ENCODE results near the gene CACFD1. TPM values are rescaled to one million over a fixed set of nuclear protein-coding genes. Genes with fewer than 3 reads are reported as not detected.
A peak's percentile ranks its signal among the peaks of the same experiment; 100 is the strongest.

CACFD1 gene
- total and polyA plus RNA-seq, 2 of the 4 experiments (the other 2 are of a cell fraction): 2.0 to 6.6 TPM

GRCh38 chr9:133507246-133507965 lies 47.6 kb downstream of the CACFD1 start:
- ATAC-seq (ENCODE audit: low read depth) (no peak), DNase-seq (no peak)
- Histone ChIP-seq H2BK120ac (ENCODE audit: low read depth, low read length) (no peak overlapping the region; the same call in 1 of the 2 replicates), H3K14ac (replicated peaks; ENCODE audit: low read depth, low read length) (no peak overlapping the region), H3K9ac (ENCODE audit: low read depth, low read length) (no peak overlapping the region), H3K79me1 (ENCODE audit: low read depth in 1 of 2, low read length in 2 of 2) (no peaks in the 10 kb centered on the region), H3K4me2 (ENCODE audit: low read depth, low read length) (no peak overlapping the region), H3K4me3 (ENCODE audit: insufficient read depth, low read depth, low read length) (no peak overlapping the region), H2BK20ac (ENCODE audit: low read depth, low read length) (no peak overlapping the region), H4K91ac (ENCODE audit: insufficient read depth, low read depth, low read length) (no peak overlapping the region), H3K27ac (ENCODE audit: insufficient read depth, low read length) (no peak overlapping the region), H2AK5ac (ENCODE audit: low read depth, low read length) (peak overlapping the region; percentile 51), H3K23ac (ENCODE audit: low read depth, low read length) (no peak overlapping the region), H3K18ac (ENCODE audit: low read depth, low read length) (no peak overlapping the region), H2BK5ac (ENCODE audit: low read depth, low read length, poor library complexity, severe bottlenecking) (no peak overlapping the region), H4K5ac (ENCODE audit: low read depth, low read length) (no peak overlapping the region), H4K8ac (ENCODE audit: low read depth in 2 of 2, low read length in 2 of 2) (peak overlapping the region in 1 of 2 experiments; percentile 66; a peak in 2 of 4 replicates), H2AFZ (replicated peaks; ENCODE audit: low read length, poor library complexity) (peak overlapping the region; percentile 88), H3K9me3 (ENCODE audit: control insufficient read depth, insufficient read depth, low read length) (no peaks in the 10 kb centered on the region; the same call in 1 of the 2 replicates), H3K36me3 (ENCODE audit: control insufficient read depth, insufficient read depth, low read length) (no peaks in the 10 kb centered on the region), H3K9me1 (ENCODE audit: insufficient read depth, low read length) (peaks cover 12% of the 10 kb centered on the region; the same call in 1 of the 2 replicates), H3K27me3 (ENCODE audit: control insufficient read depth, insufficient read depth, low read length) (peaks cover 15% of the 10 kb centered on the region; the same call in 1 of the 2 replicates), H3K56ac (ENCODE audit: extremely low read depth, insufficient read depth, low read length) (no peak overlapping the region), H2AK9ac (replicated peaks; ENCODE audit: low read depth, low read length, poor library complexity) (peak overlapping the region; percentile 85), H2BK15ac (ENCODE audit: low read depth, low read length) (no peak overlapping the region), H3K4me1 (ENCODE audit: control insufficient read depth, insufficient read depth, low read length) (peaks cover 10% of the 10 kb centered on the region; the same call in 1 of the 2 replicates), H3K4ac (ENCODE audit: low read depth, low read length) (peak overlapping the region; percentile 31; the same call in 1 of the 2 replicates), H4K20me1 (ENCODE audit: insufficient read depth, low read length) (peaks cover 3% of the 10 kb centered on the region; the same call in 1 of the 2 replicates)
- CTCF ChIA-PET: no interaction called here
- in situ Hi-C loops (cut with MboI; ENCODE audit: low sequenced_read_pairs): no loop called here
- intact Hi-C loops (cut with micrococcal nuclease): no loop called here
- dilution Hi-C loops (cut with HindIII; ENCODE audit: low sequenced_read_pairs, unreplicated experiment): no loop called here
- TF ChIP-seq RFX5 (IDR thresholded peaks at IDR 0.05; ENCODE audit: low read depth, low read length) (no peak), POLR2A (IDR thresholded peaks at IDR 0.05; ENCODE audit: low read depth, low read length) (no peak), MXI1 (IDR thresholded peaks at IDR 0.05; ENCODE audit: borderline replicate concordance, low read depth, low read length) (no peak), RCOR1 (IDR thresholded peaks at IDR 0.05; ENCODE audit: insufficient replicate concordance, low read length) (no peak), CHD1 (IDR thresholded peaks at IDR 0.05; ENCODE audit: low read depth, low read length) (no peak), RAD21 (IDR thresholded peaks at IDR 0.05; ENCODE audit: low read length) (no peak), MAFK (IDR thresholded peaks at IDR 0.05; ENCODE audit: low read depth, low read length) (no peak), MAZ (IDR thresholded peaks at IDR 0.05; ENCODE audit: borderline replicate concordance, low read depth, low read length) (no peak), BHLHE40 (IDR thresholded peaks at IDR 0.05; ENCODE audit: low read depth, low read length) (no peak), SMC3 (IDR thresholded peaks at IDR 0.05; ENCODE audit: low read depth, low read length) (no peak), CEBPB (IDR thresholded peaks at IDR 0.05; ENCODE audit: low read depth, low read length) (no peak)
- TF ChIP-seq, protein P1, sequence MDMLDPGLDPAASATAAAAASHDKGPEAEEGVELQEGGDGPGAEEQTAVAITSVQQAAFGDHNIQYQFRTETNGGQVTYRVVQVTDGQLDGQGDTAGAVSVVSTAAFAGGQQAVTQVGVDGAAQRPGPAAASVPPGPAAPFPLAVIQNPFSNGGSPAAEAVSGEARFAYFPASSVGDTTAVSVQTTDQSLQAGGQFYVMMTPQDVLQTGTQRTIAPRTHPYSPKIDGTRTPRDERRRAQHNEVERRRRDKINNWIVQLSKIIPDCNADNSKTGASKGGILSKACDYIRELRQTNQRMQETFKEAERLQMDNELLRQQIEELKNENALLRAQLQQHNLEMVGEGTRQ (IDR thresholded peaks at IDR 0.05; ENCODE audit: low read depth, low read length): no peak
- WGBS, 2 experiments (ENCODE audit: extremely low coverage in 2 of 2, insufficient read length in 1 of 2): 94% methylated on average over 10 of the region's 24 CpGs; no CpG with 5 or more reads in 1 of the 2 experiments
- POLR2A ChIA-PET (ENCODE audit: unreplicated experiment): no interaction called here
- no TSS peak for BruUV-seq (replicated peaks)

Data from IMR-90 (cell line).